Motor neuron (in vitro differentiated cells): ENCODE measurements around the gene TLCD5. TPM values are rescaled to one million over a fixed set of nuclear protein-coding genes. Genes with fewer than 3 reads are reported as not detected.

Experiments used
- ATAC-seq, 8 experiments: fragments of 200-7000 bp; cut with Tn5 transposase; replicated peaks in 6 of 8; 2 replicates each; pipeline ENCODE4 v1.8.0; 2021; ENCODE audit warnings: mild to moderate bottlenecking in 8 of 8, moderate library complexity in 8 of 8
- H3K27ac ChIP-seq, 2 donors: fragments of 250-450 bp; sonication (Bioruptor Pico); 2 replicates each; pipeline ENCODE4 v1.9.0; 2021; ENCODE audit warnings: antibody characterized with exemption in 2 of 2, mild to moderate bottlenecking in 2 of 2, moderate library complexity in 1 of 2
- H3K4me1 ChIP-seq, 2 donors: fragments of 250-450 bp; sonication (Bioruptor Pico); replicated peaks in 1 of 2; 2 replicates each; pipeline ENCODE4 v1.6.1; 2021; ENCODE audit warnings: antibody characterized with exemption in 2 of 2, mild to moderate bottlenecking in 2 of 2, moderate library complexity in 1 of 2
- H3K4me3 ChIP-seq, 5 donors: fragments of 250-450 bp; sonication (Bioruptor Pico); 2 replicates each; pipeline ENCODE4 v1.9.0; 2021; ENCODE audit warnings: antibody characterized with exemption in 5 of 5, mild to moderate bottlenecking in 5 of 5, moderate library complexity in 4 of 5
- WGBS, 10 experiments: fragments of 450-650 bp; shearing (Covaris generic); methylation state at CpG; one replicate each; pipeline ENCODE4 v1.0.0; 2022; 5-methylcytosine and 5-hydroxymethylcytosine counted together
- in situ Hi-C, 9 experiments: fragments of 400-800 bp; cut with MboI; loops; one replicate each; pipeline ENCODE4 v1.15.0; 2021; ENCODE audit warnings: low sequenced_read_pairs in 9 of 9, low pct_unique_long_range_greater_than_20kb in 2 of 9; ENCODE audit not compliant: unreplicated experiment in 9 of 9
- total RNA-seq, 8 experiments: library from RNA; unstranded; fragments of 300-600 nt; gene quantifications; 2 replicates each; pipeline versions ENCODE4 v1.2.3 to v1.2.4, GENCODE V29; 2022

Gene TLCD5
- total RNA-seq, 8 experiments from 2014 or later, result 5.1 to 12.1 (median 9.5) TPM

GRCh38 chr11:120333801-120334200 lies 8.7 kb downstream of the TLCD5 start:
- 70 to 100% (median 100%) methylated on average over 1 of the region's 1 CpG; no CpG with 5 or more reads in 2 of the 10 experiments for WGBS, 10 experiments
- ATAC-seq, result no peak
- Histone ChIP-seq H3K27ac (no peak overlapping the region), H3K4me3 (no peak overlapping the region), H3K4me1 (peaks cover 0 to 4% of the 10 kb centered on the region in 2 donors)
- in situ Hi-C loops, result loop anchor here in 2 of 9 experiments (10.0 to 25.0 kb wide), 2 partner anchors 101 to 104 kb away; no protein-coding TSS in a partner anchor

- in situ Hi-C loops, result loop anchor here in 2 of 9 experiments (10.0 to 25.0 kb wide), 2 partner anchors 100 to 103 kb away; no protein-coding TSS in a partner anchor
- no peak overlapping the region for H3K27ac ChIP-seq
- H3K4me1 ChIP-seq, result peaks cover 1 to 6% of the 10 kb centered on the region in 2 donors
- no peak overlapping the region for H3K4me3 ChIP-seq
- no peak for ATAC-seq
- WGBS, 10 experiments, result 0 to 67% (median 13%) methylated on average over 1 of the region's 1 CpG; no CpG with 5 or more reads in 2 of the 10 experiments
Observed at GRCh38 chr11:120334332-120334731, 9.2 kb downstream of the TLCD5 start.

- Histone ChIP-seq H3K4me1 (peaks cover 8 to 13% of the 10 kb centered on the region in 2 donors), H3K27ac (no peak overlapping the region), H3K4me3 (peak overlapping the region; percentile 66 to 85 (median 74))
- 0 to 19% (median 0%) methylated on average over 1 to 7 of the region's 8 CpGs for WGBS, 10 experiments
- in situ Hi-C loops, result loop anchor here in 2 of 9 experiments (10.0 to 25.0 kb wide), 2 partner anchors 100 to 102 kb away; no protein-coding TSS in a partner anchor
- peak in 2 of 8 experiments; percentile 1 to 9 for ATAC-seq
Observed at GRCh38 chr11:120334894-120335462, 9.9 kb downstream of the TLCD5 start.

- WGBS, 10 experiments, result 0 to 6% (median 1%) methylated on average over 1 to 12 of the region's 19 CpGs; no CpG with 5 or more reads in 3 of the 10 experiments
- in situ Hi-C loops, result loop anchor here in 2 of 9 experiments (10.0 to 25.0 kb wide), 2 partner anchors 99 to 102 kb away; no protein-coding TSS in a partner anchor
- peak in 6 of 8 experiments; percentile 0 to 36 (median 22) for ATAC-seq
- H3K4me1 ChIP-seq, result peaks cover 11 to 18% of the 10 kb centered on the region in 2 donors
- H3K27ac ChIP-seq, result peak overlapping the region in 1 of 2 donors; percentile 83
- H3K4me3 ChIP-seq, result peak overlapping the region; percentile 66 to 85 (median 74)
Observed at GRCh38 chr11:120335556-120335907, 10.4 kb downstream of the TLCD5 start.

GRCh38 chr11:120335908-120336640 lies 11.0 kb downstream of the TLCD5 start, which contains the start of gene ARHGEF12:
ARHGEF12 (plus strand) TSS chr11:120336413; CDS start chr11:120337244, 831 bp downstream.
- peak; percentile 64 to 84 (median 77) for ATAC-seq

GRCh38 chr11:120336641-120337354 lies 11.7 kb downstream of the TLCD5 start:
- peak overlapping the region; percentile 74 to 83 for H3K27ac ChIP-seq
- WGBS, 10 experiments, result 0 to 3% (median 0%) methylated on average over 2 to 13 of the region's 56 CpGs; no CpG with 5 or more reads in 3 of the 10 experiments
- peak in 5 of 8 experiments; percentile 0 to 57 (median 50) for ATAC-seq

More at GRCh38 chr11:120335908-120336640, 11.0 kb downstream of the TLCD5 start, which contains the start of gene ARHGEF12:
- WGBS, 10 experiments, result 0% methylated on average over 4 to 6 of the region's 92 CpGs; no CpG with 5 or more reads in 8 of the 10 experiments
- peaks cover 12 to 22% of the 10 kb centered on the region in 2 donors for H3K4me1 ChIP-seq
- in situ Hi-C loops, result loop anchor here in 2 of 9 experiments (10.0 to 25.0 kb wide), 2 partner anchors 99 to 101 kb away; no protein-coding TSS in a partner anchor
- peak within 1 kb of the TSS; percentile 74 to 83 for H3K27ac ChIP-seq
- H3K4me3 ChIP-seq, result peak within 1 kb of the TSS; percentile 66 to 85 (median 74)

GRCh38 chr11:120337355-120338106 lies 12.4 kb downstream of the TLCD5 start:
- Histone ChIP-seq H3K4me1 (peaks cover 12 to 22% of the 10 kb centered on the region in 2 donors), H3K4me3 (peak overlapping the region; percentile 66 to 85 (median 74)), H3K27ac (no peak overlapping the region)
- in situ Hi-C loops, result loop anchor here in 2 of 9 experiments (10.0 to 25.0 kb wide), 2 partner anchors 97 to 100 kb away; no protein-coding TSS in a partner anchor
- ATAC-seq, result no peak
- WGBS, 10 experiments, result 0 to 8% (median 0%) methylated on average over 2 to 15 of the region's 18 CpGs; no CpG with 5 or more reads in 2 of the 10 experiments

More at GRCh38 chr11:120336641-120337354, 11.7 kb downstream of the TLCD5 start:
- Histone ChIP-seq H3K4me1 (peaks cover 12 to 22% of the 10 kb centered on the region in 2 donors), H3K4me3 (peak overlapping the region; percentile 66 to 85 (median 74))
- in situ Hi-C loops, result loop anchor here in 2 of 9 experiments (10.0 to 25.0 kb wide), 2 partner anchors 98 to 101 kb away; no protein-coding TSS in a partner anchor

- WGBS, 10 experiments, result 1 to 36% (median 14%) methylated on average over 3 to 7 of the region's 7 CpGs
- in situ Hi-C loops, result loop anchor here in 2 of 9 experiments (10.0 to 25.0 kb wide), 2 partner anchors 96 to 99 kb away; no protein-coding TSS in a partner anchor
Observed at GRCh38 chr11:120338107-120338933, 13.2 kb downstream of the TLCD5 start.

GRCh38 chr11:120339394-120339890 lies 14.3 kb downstream of the TLCD5 start:
- Histone ChIP-seq H3K4me1 (peaks cover 19 to 27% of the 10 kb centered on the region in 2 donors), H3K4me3 (peak overlapping the region; percentile 66 to 85 (median 74)), H3K27ac (no peak overlapping the region)
- 0 to 100% (median 30%) methylated on average over 1 to 6 of the region's 6 CpGs; no CpG with 5 or more reads in 1 of the 10 experiments for WGBS, 10 experiments
- ATAC-seq, result peak in 2 of 8 experiments; percentile 1 to 3
- in situ Hi-C loops, result loop anchor here in 2 of 9 experiments (10.0 to 25.0 kb wide), 2 partner anchors 95 to 98 kb away; no protein-coding TSS in a partner anchor

More at GRCh38 chr11:120338107-120338933, 13.2 kb downstream of the TLCD5 start:
- H3K27ac ChIP-seq, result no peak overlapping the region
- peaks cover 13 to 24% of the 10 kb centered on the region in 2 donors for H3K4me1 ChIP-seq
- peak overlapping the region; percentile 66 to 85 (median 74) for H3K4me3 ChIP-seq
- no peak for ATAC-seq

- H3K4me1 ChIP-seq, result peaks cover 19 to 27% of the 10 kb centered on the region in 2 donors
- WGBS, 10 experiments, result 5 to 93% (median 63%) methylated on average over 1 to 2 of the region's 2 CpGs
Observed at GRCh38 chr11:120340529-120340928, 15.4 kb downstream of the TLCD5 start.

More at GRCh38 chr11:120340529-120340928, 15.4 kb downstream of the TLCD5 start:
- Histone ChIP-seq H3K4me3 (no peak overlapping the region), H3K27ac (no peak overlapping the region)
- no peak for ATAC-seq
- in situ Hi-C loops, result loop anchor here in 1 of 9 experiments (25.0 kb wide), 1 partner anchor 97 kb away; no protein-coding TSS in a partner anchor
